Sigmoid colon (tissue), 4 donors: ENCODE results near the gene CMKLR1.

Experiments used
- EP300 ChIP-seq, 4 donors: sonication (generic); formaldehyde crosslinking; IDR thresholded peaks; one replicate each; pipeline ENCODE4 v1.6.1; 2017; ENCODE audit warnings: antibody characterized with exemption in 4 of 4
- POLR2A ChIP-seq, 2 donors: fragments of 450-650 bp; IDR thresholded peaks; one replicate each; pipeline ENCODE4 v1.6.1; 2016; ENCODE audit warnings: antibody characterized with exemption in 2 of 2, mild to moderate bottlenecking in 2 of 2, moderate library complexity in 2 of 2
- TF ChIP-seq, protein P1 (sequence below), 4 experiments: fragments of 450-650 bp in 3 of 4; fragments of 200-600 bp in 1 of 4; IDR thresholded peaks; one replicate each; pipeline ENCODE4 v1.5.1; 2016 to 2019; ENCODE audit warnings: antibody characterized with exemption in 4 of 4, mild to moderate bottlenecking in 3 of 4, moderate library complexity in 2 of 4

DNA sequence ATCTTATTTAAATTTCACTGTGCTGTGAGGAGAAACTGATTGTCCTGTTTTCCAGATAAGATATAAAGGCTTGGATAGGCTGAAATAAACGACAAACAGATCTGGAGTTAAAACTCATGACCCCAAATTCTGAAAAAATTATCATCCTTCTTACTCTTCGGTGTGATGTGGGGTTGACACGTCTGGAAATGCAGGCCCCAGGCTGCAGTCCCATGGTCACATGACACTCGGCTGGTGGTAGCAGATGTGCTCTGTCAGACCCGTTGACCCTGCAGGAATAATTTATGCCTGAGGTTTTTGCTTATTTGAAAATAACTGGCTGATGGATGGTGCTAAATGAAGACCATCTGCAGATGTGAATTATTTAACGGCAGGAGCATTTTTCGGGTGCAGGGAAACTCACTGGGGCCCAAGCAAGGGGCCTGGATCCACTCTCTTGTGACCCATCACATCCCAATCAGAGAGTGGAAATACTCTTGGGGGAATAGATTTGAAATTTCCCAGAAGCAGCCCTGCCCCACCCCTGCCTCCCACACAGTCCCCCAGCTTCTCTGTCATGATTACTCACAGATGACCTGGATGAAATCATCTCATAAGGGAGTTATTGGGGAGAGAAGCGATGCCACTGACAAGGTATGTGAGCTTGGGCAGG, 47.7 kb upstream of the CMKLR1 start:
- TF ChIP-seq, protein P1, sequence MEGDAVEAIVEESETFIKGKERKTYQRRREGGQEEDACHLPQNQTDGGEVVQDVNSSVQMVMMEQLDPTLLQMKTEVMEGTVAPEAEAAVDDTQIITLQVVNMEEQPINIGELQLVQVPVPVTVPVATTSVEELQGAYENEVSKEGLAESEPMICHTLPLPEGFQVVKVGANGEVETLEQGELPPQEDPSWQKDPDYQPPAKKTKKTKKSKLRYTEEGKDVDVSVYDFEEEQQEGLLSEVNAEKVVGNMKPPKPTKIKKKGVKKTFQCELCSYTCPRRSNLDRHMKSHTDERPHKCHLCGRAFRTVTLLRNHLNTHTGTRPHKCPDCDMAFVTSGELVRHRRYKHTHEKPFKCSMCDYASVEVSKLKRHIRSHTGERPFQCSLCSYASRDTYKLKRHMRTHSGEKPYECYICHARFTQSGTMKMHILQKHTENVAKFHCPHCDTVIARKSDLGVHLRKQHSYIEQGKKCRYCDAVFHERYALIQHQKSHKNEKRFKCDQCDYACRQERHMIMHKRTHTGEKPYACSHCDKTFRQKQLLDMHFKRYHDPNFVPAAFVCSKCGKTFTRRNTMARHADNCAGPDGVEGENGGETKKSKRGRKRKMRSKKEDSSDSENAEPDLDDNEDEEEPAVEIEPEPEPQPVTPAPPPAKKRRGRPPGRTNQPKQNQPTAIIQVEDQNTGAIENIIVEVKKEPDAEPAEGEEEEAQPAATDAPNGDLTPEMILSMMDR (IDR thresholded peaks at IDR 0.05) = no peak
- TF ChIP-seq EP300 (IDR thresholded peaks at IDR 0.05) = no peak
- TF ChIP-seq POLR2A (IDR thresholded peaks at IDR 0.05) = no peak
